CD4-positive, alpha-beta T cell treated with Interleukin-6 for 4 hours (primary cell): ENCODE measurements around the gene GNPNAT1.
A peak's percentile ranks its signal among the peaks of the same experiment; 100 is the strongest.
"Not testable (repeated sequence)": the region's sequence is repeated elsewhere in the genome, so short reads cannot be mapped to it uniquely, and the experiment has no call there.

ENCODE experiments used
- DNase-seq: peaks from one replicate; pipeline ENCODE4 v3.0.0-alpha.2; 2020; ENCODE audit warnings: mixed read lengths

GNPNAT1 gene

DNA sequence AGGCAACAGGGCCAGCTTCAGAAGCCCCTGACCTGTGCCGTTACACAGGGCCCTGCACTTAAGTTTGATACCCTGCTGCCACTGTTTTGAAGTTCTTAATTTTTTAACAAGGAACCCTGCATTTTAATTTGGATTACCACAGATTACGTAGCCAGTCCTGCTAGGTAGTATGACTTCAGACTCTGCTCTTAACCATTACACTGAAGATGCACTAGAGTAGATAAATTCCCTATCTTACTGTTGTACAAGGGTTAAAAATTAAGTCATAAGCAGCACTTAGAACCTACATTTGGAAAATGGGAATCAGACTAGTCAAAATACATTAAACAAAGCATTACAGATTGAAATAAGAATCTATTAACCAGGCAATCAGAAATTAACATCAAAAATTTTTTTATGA lies 2.3 kb downstream of the GNPNAT1 start:
- DNase-seq: no peak

DNA sequence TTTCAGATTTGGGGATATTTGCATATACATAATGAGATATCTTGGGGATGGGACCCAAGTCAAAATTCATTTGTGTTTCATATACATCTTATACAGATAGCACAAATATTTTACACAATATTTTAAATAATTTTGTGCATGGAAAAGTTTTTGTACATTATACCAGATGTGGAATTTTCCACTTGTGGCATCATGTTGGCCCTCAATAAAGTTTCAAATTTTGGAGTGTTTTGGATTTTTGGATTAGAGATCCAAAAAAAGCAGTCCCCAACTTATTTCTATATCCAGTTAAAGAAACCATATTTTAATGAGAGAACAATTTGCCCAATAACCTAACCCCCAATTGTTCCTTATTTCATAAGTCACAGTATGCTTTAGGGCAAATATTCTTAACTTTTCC lies 4.5 kb downstream of the GNPNAT1 start:
- DNase-seq: no peak

DNA sequence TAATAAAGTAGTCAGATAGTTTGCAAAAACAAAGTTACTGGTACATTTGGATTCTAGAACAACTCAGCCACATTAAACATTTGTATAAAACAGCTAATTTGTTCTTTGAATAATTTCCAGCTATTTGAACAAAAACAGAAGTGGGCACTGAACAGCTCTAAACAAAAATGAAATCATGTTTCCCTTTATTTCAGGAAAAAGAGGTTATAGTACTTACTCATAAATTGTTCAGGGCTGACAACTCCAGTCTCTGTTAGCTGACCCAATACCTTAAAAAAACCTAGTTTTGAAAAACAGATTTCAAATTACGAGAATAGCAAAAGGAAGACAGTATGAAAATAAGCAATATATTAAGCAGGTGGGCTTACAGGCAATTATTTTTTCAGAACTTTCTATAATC lies 8.2 kb downstream of the GNPNAT1 start:
- DNase-seq: no peak

DNA sequence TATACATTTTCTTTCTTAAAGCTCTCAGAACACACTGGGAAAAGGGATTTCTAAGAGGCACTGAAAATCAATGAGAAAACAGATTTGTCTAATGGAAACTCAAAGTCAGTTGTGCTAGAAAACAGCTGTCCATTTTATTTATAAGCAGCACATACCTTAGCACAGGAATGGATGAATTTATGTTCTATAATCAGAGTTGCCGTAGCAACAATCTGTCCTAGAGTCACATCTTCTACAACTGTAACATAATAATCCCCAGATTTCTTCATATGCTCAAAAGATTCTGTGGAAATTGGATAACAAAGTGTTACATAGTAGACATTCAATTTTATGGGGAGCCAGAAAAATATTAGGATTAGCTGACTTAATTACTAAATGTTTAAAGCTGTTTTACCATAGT lies 9.8 kb downstream of the GNPNAT1 start:
- no peak for DNase-seq

DNA sequence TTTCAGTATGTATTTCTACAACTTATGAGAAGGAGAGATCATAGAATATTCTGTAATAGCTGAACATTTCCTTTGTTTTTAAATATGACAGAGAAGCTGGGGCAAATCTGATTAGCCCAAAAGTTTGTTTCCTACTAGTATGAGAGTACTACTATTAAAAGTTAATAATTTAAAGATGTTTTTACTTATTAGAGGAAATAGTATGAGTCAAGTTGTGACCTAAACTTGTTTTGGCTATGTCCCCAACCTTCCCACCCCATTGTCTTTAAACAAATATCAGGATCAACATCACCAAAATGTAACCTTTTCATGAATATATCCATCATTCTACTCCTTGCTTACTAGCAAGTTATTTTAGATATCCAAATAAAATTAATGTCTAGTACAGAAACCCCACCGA lies 10.5 kb downstream of the GNPNAT1 start:
- DNase-seq: no peak

DNA sequence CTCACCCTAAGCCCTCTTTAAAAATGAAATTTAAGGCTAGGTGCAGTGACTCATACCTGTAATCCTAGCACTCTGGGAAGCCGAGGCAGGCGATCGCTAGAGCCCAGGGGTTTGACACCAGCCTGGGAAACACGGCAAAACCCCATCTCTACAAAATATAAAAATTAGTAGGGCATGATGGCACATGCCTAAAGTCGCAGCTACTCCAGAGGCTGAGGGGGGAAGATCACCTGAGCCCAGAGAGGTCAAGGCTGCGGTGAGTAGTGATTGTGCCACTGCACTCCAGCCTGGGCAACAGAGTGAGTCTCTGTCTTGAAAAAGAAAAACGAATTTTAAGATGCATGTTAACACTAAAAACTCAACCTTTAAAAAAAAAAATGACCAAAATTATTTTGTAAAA lies 12.7 kb downstream of the GNPNAT1 start:
- DNase-seq: no peak

DNA sequence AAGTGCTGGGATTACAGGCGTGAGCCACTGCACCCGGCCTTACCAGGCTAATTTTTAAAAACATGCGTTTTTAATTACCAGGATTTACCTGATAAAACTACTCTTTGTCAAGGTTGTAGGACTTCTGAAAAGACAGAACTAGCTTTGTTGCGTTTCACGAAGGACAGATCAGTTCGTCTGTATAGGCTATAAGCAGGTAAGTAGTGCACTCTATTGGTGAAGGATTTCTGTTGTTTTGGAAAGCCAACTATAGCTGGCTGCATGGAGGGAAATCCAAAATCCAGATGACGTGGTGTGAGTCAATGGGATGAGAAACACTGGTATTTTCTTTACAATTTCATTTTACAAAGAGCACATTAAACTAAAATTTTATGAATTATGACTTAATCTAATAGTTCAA lies 14.6 kb downstream of the GNPNAT1 start:
- DNase-seq: no peak

DNA sequence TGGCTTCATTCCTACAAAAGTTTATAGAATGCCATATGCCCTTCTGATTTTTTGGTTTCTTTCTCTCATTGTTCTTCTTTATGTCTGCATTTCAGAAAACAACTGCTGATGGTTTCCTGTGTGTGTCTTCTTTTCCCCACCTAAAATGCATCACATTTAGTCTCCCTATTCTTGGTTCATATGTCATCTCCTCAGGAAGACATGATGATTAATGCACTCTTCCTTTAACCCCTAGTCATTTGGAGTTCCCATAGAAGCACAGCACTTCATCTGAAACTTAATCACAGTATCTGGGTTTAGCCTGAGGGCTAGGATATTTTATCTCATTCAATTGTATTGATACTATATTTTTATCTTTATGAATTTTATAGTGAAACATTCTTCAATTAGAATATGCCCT lies 21.5 kb downstream of the GNPNAT1 start:
- no peak for DNase-seq

DNA sequence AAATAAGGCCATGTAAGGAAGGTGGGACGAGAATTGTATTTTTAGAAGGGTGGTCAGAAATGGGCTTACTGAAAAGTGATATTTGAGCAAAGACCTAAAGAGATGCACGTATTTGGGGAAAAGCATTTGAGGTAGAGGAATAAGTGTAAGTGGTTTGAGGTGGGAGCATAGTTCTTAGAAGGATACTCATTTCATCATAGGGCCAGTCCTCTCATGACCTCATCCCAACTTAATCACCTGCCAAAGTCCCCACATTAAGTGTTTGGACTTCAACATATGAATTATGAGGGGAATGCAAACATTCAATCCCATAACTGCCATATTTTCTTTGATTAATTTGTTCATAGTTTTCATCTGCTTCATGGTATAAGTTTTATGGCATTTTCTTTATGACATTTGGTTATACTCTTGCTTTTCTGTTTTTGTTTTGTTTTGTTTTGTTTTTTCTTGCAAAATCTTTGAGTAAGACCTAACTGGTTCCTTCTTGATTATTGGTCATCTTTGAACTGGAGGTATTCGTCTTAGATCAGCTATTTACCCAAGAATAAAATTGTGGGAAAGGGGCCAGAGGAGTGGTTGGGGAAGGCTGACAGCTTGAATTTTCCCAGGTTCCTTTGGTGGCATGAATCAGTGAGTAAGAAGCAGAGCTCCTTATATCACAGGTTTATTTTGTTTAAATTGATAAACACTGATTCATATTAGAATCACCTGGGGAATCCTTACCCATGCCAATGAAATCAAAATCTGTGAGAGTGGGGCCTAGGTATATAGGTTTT lies 24.2 kb downstream of the GNPNAT1 start:
- DNase-seq: no peak

DNA sequence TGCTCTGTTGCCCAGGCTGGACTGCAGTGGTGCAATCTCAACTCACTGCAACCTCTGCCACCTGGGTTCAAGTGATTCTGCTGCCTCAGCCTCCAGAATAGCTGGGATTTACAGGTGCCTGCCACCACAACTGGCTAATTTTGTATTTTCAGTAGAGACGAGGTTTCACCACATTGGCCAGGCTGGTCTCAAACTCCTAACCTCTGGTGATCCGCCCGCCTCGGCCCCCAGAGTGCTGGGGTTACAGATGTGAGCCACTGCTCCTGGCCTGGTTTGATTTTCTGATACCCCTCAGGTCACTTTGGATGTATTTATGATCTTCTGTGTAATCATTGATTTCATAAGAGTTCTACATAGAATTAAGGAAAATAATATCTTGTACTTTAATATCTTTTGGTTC lies 28.5 kb downstream of the GNPNAT1 start:
- not testable (repeated sequence) for DNase-seq

DNA sequence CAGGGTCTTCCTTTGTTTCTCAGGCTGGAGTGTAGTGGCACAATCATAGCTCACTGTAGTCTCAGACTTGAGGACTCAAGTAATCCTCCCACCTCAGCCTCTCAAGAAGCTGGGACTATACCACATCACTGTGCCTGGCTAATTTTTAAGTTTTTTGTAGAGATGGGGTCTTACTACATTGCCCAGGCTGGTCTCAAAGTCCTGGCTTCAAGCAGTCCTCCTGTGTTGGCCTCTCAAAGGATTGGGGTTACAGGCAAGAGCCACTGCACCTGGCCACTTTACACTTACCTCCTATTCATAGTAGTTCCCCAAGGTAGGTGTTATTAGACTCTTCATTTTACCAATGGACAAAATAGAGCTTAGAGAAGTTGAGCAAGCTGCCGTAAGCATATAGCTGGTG lies 32.3 kb downstream of the GNPNAT1 start:
- DNase-seq: no peak

DNA sequence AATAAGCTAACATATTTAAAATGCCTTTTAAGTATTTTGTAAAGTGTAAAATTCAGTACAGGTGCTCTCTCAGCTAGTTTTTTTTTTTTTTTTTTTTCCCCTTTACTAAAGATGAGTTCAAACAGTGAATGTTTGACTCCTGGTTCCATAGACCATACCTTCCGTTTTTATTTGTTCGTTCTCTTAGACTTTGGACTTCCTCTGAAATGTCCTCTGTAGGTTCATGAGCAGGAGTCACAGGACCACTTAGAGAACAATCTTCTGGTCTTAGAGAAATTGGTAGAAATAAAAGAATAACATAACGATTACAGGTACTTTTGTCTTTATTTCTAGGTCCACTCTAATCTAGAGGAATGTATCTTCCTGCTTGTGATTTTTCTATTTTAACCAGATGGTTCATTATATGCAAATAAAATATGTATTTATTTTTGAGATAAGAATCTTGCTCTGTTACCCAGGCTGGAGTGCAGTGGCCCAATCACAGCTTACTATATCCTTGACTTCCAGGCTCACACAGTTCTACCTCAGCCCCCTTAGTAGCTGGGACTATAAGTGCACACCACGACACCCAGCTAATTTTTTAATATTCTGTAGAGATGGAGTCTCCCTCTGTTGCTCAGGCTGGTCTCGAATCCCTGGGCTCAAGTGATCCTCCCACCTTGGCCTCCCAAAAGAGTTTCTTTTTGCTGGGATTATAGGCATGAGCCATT lies 35.6 kb downstream of the GNPNAT1 start:
- no peak for DNase-seq

DNA sequence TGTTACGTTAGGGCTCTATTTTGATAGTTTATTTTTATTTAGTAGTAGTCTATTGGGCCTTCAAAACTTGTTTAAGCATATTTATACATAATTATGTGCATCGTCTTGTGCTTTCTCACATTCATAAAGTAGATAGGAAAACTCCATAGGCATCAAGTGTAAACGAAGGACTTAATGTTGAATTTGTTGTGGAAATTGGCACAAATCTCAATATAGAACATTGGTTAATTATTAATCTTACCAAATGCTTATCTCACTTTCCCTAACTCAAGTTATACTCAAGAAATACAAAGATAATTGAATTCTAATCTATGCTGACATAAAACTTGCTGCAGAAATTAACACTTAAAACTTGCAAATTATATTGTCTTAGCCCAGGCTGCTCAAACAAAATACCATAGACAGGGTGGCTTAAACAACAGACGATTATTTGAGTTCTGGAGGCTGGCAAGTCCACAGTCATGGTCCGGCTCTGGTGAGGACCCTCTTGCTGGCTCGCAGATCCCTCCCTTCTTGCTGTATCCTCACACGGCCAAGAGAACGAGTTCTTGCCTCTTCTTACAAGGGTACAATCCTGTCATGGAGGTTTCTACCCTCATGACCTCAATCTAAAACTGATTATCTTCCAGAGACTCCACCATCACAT lies 42.6 kb downstream of the GNPNAT1 start:
- no peak for DNase-seq

DNA sequence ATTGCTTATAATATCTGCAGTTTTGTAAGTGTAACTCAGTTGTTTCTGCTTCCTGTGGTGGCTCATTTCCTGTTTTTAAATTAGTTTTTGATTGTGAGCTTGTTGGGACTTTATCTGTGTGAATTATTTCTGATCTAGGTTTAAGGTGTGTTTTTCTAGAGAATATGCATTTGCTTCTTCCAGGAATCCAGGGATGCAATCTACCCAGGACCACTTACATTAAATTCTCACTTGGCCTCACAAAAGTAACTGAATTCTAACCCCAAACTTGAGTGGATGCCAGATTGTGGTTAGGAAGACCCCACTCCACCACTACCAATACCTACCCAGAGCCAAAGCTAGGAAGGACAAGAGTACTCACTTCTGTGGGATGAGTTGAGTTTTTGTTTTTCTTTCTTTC lies 49.5 kb downstream of the GNPNAT1 start:
- DNase-seq: peak; percentile 11

DNA sequence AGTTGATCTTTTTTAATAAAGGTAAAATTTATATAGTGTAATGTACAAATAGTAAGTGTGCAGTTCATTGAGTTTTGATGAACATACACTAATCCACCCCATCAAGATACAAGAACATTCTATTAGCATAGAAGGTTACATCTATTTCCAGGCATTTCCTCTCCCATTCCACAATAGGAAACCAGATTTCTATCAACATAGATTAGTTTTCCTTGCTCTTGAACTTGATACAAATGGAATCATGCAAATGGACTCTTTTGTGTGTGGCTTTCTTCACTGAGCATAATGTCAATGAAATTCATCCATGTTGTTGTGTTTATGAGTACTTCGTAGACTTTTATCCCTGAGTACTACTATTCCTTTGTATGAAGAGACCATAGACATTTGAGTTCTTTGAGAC lies 50.7 kb downstream of the GNPNAT1 start:
- no peak for DNase-seq

DNA sequence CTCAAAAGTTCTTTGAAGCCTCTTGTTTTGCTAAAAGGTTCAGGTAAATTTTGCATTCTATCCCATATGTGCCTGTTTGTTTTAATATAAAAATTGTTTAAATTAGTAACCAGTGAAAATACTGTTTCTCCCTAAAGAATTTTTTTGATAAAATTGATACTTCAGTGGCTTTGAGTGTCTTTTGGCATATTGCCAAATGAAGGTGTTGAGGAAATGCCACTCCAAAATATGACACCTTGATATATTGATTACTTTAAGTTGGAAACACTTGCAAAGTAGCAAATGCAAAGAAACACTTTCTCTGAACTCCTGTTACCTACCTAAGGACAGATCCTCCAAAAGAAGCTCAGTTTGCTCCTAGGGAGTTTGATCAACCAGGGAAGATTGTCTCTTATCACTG lies 53.0 kb downstream of the GNPNAT1 start:
- no peak for DNase-seq

DNA sequence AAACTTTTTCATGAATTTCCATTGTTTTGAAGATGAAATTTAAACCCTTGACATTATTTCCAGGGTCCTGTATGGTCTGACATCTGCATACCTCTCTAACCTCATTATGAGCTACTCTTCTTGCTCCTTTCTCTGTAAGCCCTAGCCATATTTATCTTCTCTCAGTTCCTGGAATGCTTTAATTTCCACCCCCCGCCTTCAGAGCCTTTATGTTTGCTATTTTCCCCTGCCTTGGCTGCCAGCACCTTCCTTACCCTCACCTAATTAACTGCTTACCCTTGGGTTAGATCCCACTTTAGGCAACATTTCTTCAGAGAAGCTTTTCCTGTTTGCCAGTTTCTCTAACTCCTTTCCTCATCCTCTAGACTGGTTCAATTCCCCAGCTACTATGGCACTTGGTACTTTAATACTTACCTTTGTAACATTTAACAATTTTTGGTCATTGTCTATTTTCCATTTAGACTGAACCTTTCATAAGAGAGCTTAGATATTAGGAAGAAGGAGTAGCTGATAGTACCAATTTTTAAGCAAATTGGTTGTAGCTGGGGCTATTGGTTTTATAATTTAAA lies 55.4 kb downstream of the GNPNAT1 start:
- no peak for DNase-seq

DNA sequence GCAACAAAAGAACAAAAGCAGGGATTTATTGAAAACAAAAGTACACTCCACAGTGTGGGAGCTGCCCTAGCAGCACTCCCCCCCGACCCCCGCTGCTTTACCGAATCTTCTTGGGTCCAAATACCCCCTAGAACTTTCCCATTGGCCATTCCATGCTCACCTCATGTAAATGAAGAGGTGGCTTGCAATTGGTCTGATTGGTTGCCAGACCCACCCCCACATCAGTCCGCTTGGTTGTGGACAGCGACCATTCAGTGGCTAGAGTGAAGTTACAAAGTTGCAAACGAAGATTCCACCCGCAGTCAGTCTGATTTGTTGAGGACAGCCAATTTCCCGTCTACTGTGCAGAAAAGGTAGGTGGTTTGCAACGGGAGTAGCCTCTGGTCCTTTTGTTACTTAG lies 57.6 kb downstream of the GNPNAT1 start:
- DNase-seq: no peak

DNA sequence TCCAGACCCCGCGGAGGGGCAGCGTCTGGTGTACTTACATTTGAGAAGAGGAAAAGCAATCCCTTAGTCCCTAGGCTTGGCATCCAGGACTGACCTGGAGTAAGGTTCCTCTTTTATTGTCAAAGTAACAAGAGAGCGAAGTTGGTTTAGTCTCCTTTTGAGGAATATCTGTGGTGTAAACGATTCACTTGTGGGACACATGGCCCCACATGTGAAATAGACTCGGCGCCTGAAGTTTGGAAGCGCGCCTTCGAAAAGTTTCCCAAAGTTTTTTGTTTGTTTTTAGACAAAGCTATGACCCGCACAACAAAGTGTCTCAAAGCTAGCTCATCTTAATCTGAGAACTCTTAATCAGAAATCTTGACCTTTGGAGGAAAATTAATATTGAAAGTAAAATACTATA lies 60.7 kb downstream of the GNPNAT1 start:
- DNase-seq: no peak

DNA sequence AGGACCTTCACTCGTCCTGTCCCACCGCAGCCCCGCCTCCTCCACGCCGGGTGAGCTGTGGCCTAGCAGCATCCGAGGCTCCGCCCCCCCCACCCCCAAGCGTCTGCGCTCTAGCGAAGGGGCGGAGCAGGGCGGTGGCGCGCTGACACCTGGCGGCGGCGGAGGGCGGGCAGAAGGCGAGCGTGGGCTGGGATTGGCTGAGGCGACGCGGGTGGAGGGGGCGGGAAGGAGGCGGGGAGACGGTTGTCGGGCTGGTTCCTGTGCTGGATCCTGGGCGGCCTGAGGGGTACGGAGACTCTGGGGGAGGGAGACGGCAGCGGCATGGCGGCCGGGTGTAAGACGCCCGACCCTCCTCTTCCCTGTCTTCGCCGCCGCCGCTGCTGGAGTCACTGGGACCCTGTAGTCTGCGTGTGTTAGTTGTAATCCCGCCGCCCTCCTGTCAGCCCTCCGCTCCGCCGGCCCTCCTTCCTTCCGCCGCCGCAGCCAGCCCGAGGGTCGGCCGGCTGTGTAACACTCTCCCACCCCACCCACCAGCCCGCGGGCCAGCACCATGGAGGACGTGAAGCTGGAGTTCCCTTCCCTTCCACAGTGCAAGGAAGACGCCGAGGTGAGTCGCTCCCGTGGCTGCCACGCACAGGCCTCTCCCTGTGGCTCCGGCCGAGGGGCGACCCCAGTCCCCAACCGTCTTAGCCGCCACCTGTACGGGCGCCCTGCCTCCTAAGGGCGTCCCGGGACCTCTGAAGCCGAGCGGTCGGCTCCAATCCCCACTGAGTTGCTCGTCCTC lies 61.3 kb downstream of the GNPNAT1 start, which contains the start of gene STYX:
STYX (plus strand) TSS at position 242 of the 784 bp plus-strand sequence; CDS start at position 551, 309 bp downstream.
- peak; percentile 99 for DNase-seq

DNA sequence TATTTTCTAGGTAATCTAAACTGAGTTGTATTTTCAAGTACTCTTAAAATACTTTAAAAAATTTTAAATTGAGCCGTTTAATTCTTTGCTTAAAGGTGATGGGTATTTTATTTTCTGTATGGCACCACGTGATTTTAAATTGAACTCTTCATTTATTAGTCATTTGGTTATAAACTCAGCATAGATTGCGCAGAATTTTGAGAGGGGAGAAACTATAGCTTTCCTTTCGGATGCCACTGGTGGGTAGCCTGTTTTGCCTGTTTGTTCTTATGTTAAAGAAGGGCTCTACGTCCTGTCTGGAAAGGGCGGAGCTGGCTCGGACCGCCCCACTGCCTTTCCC lies 61.9 kb downstream of the GNPNAT1 start:
- DNase-seq: no peak

DNA sequence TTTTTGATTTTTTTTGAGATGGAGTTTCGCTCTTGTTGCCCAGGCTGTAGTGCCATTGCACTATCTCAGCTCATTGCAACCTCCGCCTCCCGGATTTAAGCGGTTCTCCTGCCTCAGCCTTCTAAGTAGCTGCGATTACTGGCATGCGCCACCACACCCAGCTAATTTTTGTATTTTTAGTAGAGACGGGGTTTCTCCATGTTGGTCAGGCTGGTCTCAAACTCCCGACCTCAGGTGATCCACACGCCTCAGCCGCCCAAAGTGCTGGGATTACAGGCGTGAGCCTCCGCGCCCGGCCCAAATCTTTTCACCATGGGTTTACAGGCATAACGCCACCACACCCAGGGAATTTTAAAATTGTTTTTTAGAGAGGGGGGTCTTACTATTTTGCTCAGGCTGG lies 62.4 kb downstream of the GNPNAT1 start:
- not testable (repeated sequence) for DNase-seq

DNA sequence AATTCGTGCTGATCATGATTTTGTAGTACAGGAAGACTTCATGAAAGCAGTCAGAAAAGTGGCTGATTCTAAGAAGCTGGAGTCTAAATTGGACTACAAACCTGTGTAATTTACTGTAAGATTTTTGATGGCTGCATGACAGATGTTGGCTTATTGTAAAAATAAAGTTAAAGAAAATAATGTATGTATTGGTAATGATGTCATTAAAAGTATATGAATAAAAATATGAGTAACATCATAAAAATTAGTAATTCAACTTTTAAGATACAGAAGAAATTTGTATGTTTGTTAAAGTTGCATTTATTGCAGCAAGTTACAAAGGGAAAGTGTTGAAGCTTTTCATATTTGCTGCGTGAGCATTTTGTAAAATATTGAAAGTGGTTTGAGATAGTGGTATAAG lies 63.9 kb downstream of the GNPNAT1 start:
- DNase-seq: not testable (repeated sequence)
